ENCODE data around the gene ZNF316. TPM values are rescaled to one million over a fixed set of nuclear protein-coding genes. Genes with fewer than 3 reads are reported as not detected.
A peak's percentile ranks its signal among the peaks of the same experiment; 100 is the strongest.

The ZNF316 gene
- polyA plus RNA-seq, 2 donors: 11.9 to 21.1 TPM

GRCh38 chr7:6607651-6608051 is 29.5 kb upstream of the ZNF316 start:
- no peak overlapping the region for H3K4me3 ChIP-seq (ENCODE audit: low read depth in 1 of 2, low read length in 2 of 2)
- H3K4me1 ChIP-seq (ENCODE audit: control insufficient read depth in 2 of 2, insufficient read depth in 2 of 2, low read length in 1 of 2): no peaks in the 10 kb centered on the region
- WGBS, 2 donors: 92 to 95% methylated on average over 32 to 38 of the region's 38 CpGs
- H3K36me3 ChIP-seq (ENCODE audit: control insufficient read depth in 2 of 2, insufficient read depth in 2 of 2, low read length in 1 of 2): peaks cover 0 to 17% of the 10 kb centered on the region in 2 donors
- no peaks in the 10 kb centered on the region for H3K9me3 ChIP-seq (ENCODE audit: control insufficient read depth in 2 of 2, insufficient read depth in 1 of 2, low read depth in 1 of 2, low read length in 1 of 2)
- no peak overlapping the region for H3K27ac ChIP-seq (ENCODE audit: low read depth in 2 of 2, low read length in 1 of 2)
- no peaks in the 10 kb centered on the region for H3K27me3 ChIP-seq (ENCODE audit: control insufficient read depth in 1 of 2, insufficient read depth in 2 of 2, low read length in 2 of 2)

- 85 to 89% methylated on average over 27 of the region's 27 CpGs for WGBS, 2 donors
- H3K36me3 ChIP-seq (ENCODE audit: control insufficient read depth in 2 of 2, insufficient read depth in 2 of 2, low read length in 1 of 2): peaks cover 0 to 16% of the 10 kb centered on the region in 2 donors
- H3K27me3 ChIP-seq (ENCODE audit: control insufficient read depth in 1 of 2, insufficient read depth in 2 of 2, low read length in 2 of 2): no peaks in the 10 kb centered on the region
- no peaks in the 10 kb centered on the region for H3K4me1 ChIP-seq (ENCODE audit: control insufficient read depth in 2 of 2, insufficient read depth in 2 of 2, low read length in 1 of 2)
- H3K4me3 ChIP-seq (ENCODE audit: low read depth in 1 of 2, low read length in 2 of 2): no peak overlapping the region
- H3K27ac ChIP-seq (ENCODE audit: low read depth in 2 of 2, low read length in 1 of 2): no peak overlapping the region
- no peaks in the 10 kb centered on the region for H3K9me3 ChIP-seq (ENCODE audit: control insufficient read depth in 2 of 2, insufficient read depth in 1 of 2, low read depth in 1 of 2, low read length in 1 of 2)
These were observed 29.0 kb upstream of the ZNF316 start for GRCh38 chr7:6608081-6608480.

- H3K9me3 ChIP-seq (ENCODE audit: control insufficient read depth in 2 of 2, insufficient read depth in 1 of 2, low read depth in 1 of 2, low read length in 1 of 2): no peaks in the 10 kb centered on the region
- no peak overlapping the region for H3K4me3 ChIP-seq (ENCODE audit: low read depth in 1 of 2, low read length in 2 of 2)
- no peaks in the 10 kb centered on the region for H3K27me3 ChIP-seq (ENCODE audit: control insufficient read depth in 1 of 2, insufficient read depth in 2 of 2, low read length in 2 of 2)
- WGBS, 2 donors: 92 to 94% methylated on average over 12 of the region's 12 CpGs
- no peak overlapping the region for H3K27ac ChIP-seq (ENCODE audit: low read depth in 2 of 2, low read length in 1 of 2)
- H3K4me1 ChIP-seq (ENCODE audit: control insufficient read depth in 2 of 2, insufficient read depth in 2 of 2, low read length in 1 of 2): no peaks in the 10 kb centered on the region
- peaks cover 0 to 16% of the 10 kb centered on the region in 2 donors for H3K36me3 ChIP-seq (ENCODE audit: control insufficient read depth in 2 of 2, insufficient read depth in 2 of 2, low read length in 1 of 2)
These were observed 28.3 kb upstream of the ZNF316 start for GRCh38 chr7:6608794-6609193.

GRCh38 chr7:6612819-6613218 is 24.3 kb upstream of the ZNF316 start:
- WGBS, 2 donors: 59 to 69% methylated on average over 6 to 7 of the region's 7 CpGs
- peaks cover 0 to 4% of the 10 kb centered on the region in 2 donors for H3K27me3 ChIP-seq (ENCODE audit: control insufficient read depth in 1 of 2, insufficient read depth in 2 of 2, low read length in 2 of 2)
- H3K4me1 ChIP-seq (ENCODE audit: control insufficient read depth in 2 of 2, insufficient read depth in 2 of 2, low read length in 1 of 2): peaks cover 4 to 13% of the 10 kb centered on the region in 2 donors
- H3K36me3 ChIP-seq (ENCODE audit: control insufficient read depth in 2 of 2, insufficient read depth in 2 of 2, low read length in 1 of 2): peaks cover 0 to 6% of the 10 kb centered on the region in 2 donors
- no peak overlapping the region for H3K27ac ChIP-seq (ENCODE audit: low read depth in 2 of 2, low read length in 1 of 2)
- H3K9me3 ChIP-seq (ENCODE audit: control insufficient read depth in 2 of 2, insufficient read depth in 1 of 2, low read depth in 1 of 2, low read length in 1 of 2): peaks cover 0 to 2% of the 10 kb centered on the region in 2 donors
- H3K4me3 ChIP-seq (ENCODE audit: low read depth in 1 of 2, low read length in 2 of 2): no peak overlapping the region

GRCh38 chr7:6613706-6614105 is 23.4 kb upstream of the ZNF316 start:
- Histone ChIP-seq H3K27ac (ENCODE audit: low read depth in 2 of 2, low read length in 1 of 2) (no peak overlapping the region), H3K27me3 (ENCODE audit: control insufficient read depth in 1 of 2, insufficient read depth in 2 of 2, low read length in 2 of 2) (peaks cover 0 to 4% of the 10 kb centered on the region in 2 donors), H3K9me3 (ENCODE audit: control insufficient read depth in 2 of 2, insufficient read depth in 1 of 2, low read depth in 1 of 2, low read length in 1 of 2) (peaks cover 0 to 2% of the 10 kb centered on the region in 2 donors), H3K4me1 (ENCODE audit: control insufficient read depth in 2 of 2, insufficient read depth in 2 of 2, low read length in 1 of 2) (peaks cover 4 to 13% of the 10 kb centered on the region in 2 donors), H3K36me3 (ENCODE audit: control insufficient read depth in 2 of 2, insufficient read depth in 2 of 2, low read length in 1 of 2) (peaks cover 0 to 2% of the 10 kb centered on the region in 2 donors), H3K4me3 (ENCODE audit: low read depth in 1 of 2, low read length in 2 of 2) (no peak overlapping the region)
- WGBS, 2 donors: 15 to 25% methylated on average over 2 of the region's 2 CpGs

DNA sequence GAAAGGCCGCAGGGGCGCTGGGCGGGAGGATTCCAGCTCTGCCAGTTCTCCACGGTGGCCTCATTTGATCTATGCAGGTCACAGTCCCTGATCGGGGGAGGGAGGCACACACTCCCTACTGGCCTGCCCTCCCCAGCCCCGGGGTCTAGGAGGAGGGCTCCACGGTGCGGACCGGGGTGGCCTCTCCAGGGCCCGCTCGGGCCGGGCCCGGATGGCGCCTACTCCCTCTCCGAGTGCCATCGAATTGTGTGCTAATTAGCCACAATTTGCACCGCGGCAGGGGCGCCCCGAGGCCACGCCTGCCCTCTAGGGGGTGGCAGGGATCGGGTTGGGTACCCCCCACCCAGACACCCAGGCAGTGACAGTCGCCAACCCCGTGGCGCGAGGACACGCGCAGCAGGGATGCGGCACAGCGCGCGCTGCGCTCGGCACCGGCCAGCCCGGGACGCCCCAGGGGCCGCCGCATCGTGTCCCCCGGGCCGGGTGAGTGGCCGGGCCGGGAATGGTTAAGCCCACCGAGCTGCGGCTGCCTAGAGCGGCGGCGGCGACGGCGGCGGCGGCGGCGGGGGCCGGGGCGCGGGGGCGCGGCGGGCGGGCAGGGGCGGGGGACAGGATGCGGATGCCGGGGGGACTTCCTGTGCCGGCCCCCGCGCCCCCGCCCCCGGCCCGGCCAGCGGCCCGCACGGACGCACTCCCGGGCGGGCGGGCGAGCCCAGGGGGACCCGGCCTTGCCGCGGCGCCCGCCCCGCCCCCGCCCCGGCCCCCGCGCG is 22.0 kb upstream of the ZNF316 start, which contains the start of gene ZNF853:
Gene ZNF853, plus strand, starts transcription at position 658 of the 770 bp plus-strand sequence. CDS start 565 bp downstream, outside the sequence.
- H3K9me3 ChIP-seq (ENCODE audit: control insufficient read depth in 2 of 2, insufficient read depth in 1 of 2, low read depth in 1 of 2, low read length in 1 of 2): peaks cover 0 to 2% of the 10 kb centered on the region in 2 donors
- no peaks in the 10 kb centered on the region for H3K36me3 ChIP-seq (ENCODE audit: control insufficient read depth in 2 of 2, insufficient read depth in 2 of 2, low read length in 1 of 2)
- peaks cover 0 to 4% of the 10 kb centered on the region in 2 donors for H3K27me3 ChIP-seq (ENCODE audit: control insufficient read depth in 1 of 2, insufficient read depth in 2 of 2, low read length in 2 of 2)
- no peak within 1 kb of the TSS for H3K27ac ChIP-seq (ENCODE audit: low read depth in 2 of 2, low read length in 1 of 2)
- peak within 1 kb of the TSS; percentile 58 to 59 for H3K4me3 ChIP-seq (ENCODE audit: low read depth in 1 of 2, low read length in 2 of 2)
- 4 to 11% methylated on average over 29 to 91 of the region's 91 CpGs for WGBS, 2 donors
- peaks cover 4 to 13% of the 10 kb centered on the region in 2 donors for H3K4me1 ChIP-seq (ENCODE audit: control insufficient read depth in 2 of 2, insufficient read depth in 2 of 2, low read length in 1 of 2)

DNA sequence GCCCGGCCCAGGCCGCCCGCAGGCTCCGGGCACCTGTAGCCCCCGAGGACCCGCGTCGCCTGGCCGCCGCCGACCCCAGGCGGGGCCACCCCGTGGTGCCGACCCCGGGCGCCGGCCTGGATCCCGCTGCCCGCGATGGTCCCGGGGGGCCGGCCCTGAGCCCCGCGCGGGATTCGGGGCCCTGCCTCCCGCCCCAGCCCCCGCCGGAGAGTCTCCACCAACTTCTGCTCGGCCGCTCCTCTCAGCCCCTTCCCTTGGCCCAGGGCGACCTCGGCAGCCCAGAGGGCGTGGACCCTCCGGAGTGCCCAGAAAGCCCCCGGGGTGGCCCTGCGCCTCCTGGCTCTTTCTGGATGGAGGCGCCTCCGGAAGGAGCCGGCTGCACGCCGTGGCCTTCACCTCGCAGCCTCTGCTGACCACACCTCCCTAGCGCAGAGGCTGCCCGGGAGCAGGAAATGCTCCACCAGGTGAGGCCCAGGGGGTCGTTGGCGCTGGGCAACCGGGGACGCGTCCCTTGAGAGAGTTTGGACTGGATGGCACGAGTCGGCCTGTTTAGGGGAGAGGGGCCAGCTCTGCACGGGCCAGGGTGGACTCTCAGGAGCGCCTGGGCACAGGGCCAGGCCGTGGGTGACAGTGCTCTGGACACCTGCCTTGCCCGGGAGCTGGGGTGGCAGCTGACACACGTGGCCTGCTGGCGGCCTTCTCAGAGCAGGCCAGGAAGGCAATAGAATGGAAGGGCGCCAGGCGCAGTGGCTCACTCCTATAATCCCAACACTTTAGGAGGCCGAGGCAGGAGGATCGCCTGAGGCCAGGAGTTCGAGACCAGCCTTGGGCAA is 21.2 kb upstream of the ZNF316 start:
- 9 to 12% methylated on average over 41 to 63 of the region's 63 CpGs for WGBS, 2 donors
- Histone ChIP-seq H3K36me3 (ENCODE audit: control insufficient read depth in 2 of 2, insufficient read depth in 2 of 2, low read length in 1 of 2) (no peaks in the 10 kb centered on the region), H3K9me3 (ENCODE audit: control insufficient read depth in 2 of 2, insufficient read depth in 1 of 2, low read depth in 1 of 2, low read length in 1 of 2) (peaks cover 0 to 2% of the 10 kb centered on the region in 2 donors), H3K27ac (ENCODE audit: low read depth in 2 of 2, low read length in 1 of 2) (no peak overlapping the region), H3K4me1 (ENCODE audit: control insufficient read depth in 2 of 2, insufficient read depth in 2 of 2, low read length in 1 of 2) (peaks cover 4 to 13% of the 10 kb centered on the region in 2 donors), H3K4me3 (ENCODE audit: low read depth in 1 of 2, low read length in 2 of 2) (peak overlapping the region; percentile 58 to 59), H3K27me3 (ENCODE audit: control insufficient read depth in 1 of 2, insufficient read depth in 2 of 2, low read length in 2 of 2) (peaks cover 0 to 4% of the 10 kb centered on the region in 2 donors)

- 87 to 88% methylated on average over 20 of the region's 20 CpGs for WGBS, 2 donors
- H3K4me3 ChIP-seq (ENCODE audit: low read depth in 1 of 2, low read length in 2 of 2): no peak overlapping the region
- H3K9me3 ChIP-seq (ENCODE audit: control insufficient read depth in 2 of 2, insufficient read depth in 1 of 2, low read depth in 1 of 2, low read length in 1 of 2): peaks cover 2 to 4% of the 10 kb centered on the region in 2 donors
- H3K36me3 ChIP-seq (ENCODE audit: control insufficient read depth in 2 of 2, insufficient read depth in 2 of 2, low read length in 1 of 2): peaks cover 0 to 5% of the 10 kb centered on the region in 2 donors
- H3K27ac ChIP-seq (ENCODE audit: low read depth in 2 of 2, low read length in 1 of 2): no peak overlapping the region
- H3K4me1 ChIP-seq (ENCODE audit: control insufficient read depth in 2 of 2, insufficient read depth in 2 of 2, low read length in 1 of 2): peaks cover 4 to 13% of the 10 kb centered on the region in 2 donors
- peaks cover 0 to 4% of the 10 kb centered on the region in 2 donors for H3K27me3 ChIP-seq (ENCODE audit: control insufficient read depth in 1 of 2, insufficient read depth in 2 of 2, low read length in 2 of 2)
These were observed 20.1 kb upstream of the ZNF316 start for GRCh38 chr7:6616854-6617643.

DNA sequence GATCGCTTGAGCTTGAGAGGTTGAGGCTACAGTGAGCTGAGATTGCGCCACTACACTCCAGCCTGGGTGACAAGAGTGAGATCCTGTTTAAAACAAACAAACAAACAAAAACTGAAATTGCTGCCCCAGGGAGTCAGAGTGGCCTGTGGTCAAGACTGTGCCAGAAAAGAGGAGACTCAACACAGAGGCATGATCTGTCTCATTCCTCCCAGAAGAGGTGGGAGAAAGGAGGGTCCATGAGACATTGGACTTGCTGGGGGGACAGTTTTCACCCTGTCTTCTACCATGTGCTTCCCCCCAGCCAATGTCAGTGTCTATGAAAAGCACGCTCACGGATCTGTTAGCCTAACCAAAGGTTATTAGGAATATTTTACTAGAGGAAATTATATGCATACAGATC is 18.5 kb upstream of the ZNF316 start:
- Histone ChIP-seq H3K27ac (ENCODE audit: low read depth in 2 of 2, low read length in 1 of 2) (no peak overlapping the region), H3K9me3 (ENCODE audit: control insufficient read depth in 2 of 2, insufficient read depth in 1 of 2, low read depth in 1 of 2, low read length in 1 of 2) (peaks cover 2 to 4% of the 10 kb centered on the region in 2 donors), H3K4me1 (ENCODE audit: control insufficient read depth in 2 of 2, insufficient read depth in 2 of 2, low read length in 1 of 2) (peaks cover 4 to 13% of the 10 kb centered on the region in 2 donors), H3K36me3 (ENCODE audit: control insufficient read depth in 2 of 2, insufficient read depth in 2 of 2, low read length in 1 of 2) (peaks cover 0 to 5% of the 10 kb centered on the region in 2 donors), H3K27me3 (ENCODE audit: control insufficient read depth in 1 of 2, insufficient read depth in 2 of 2, low read length in 2 of 2) (peaks cover 0 to 4% of the 10 kb centered on the region in 2 donors), H3K4me3 (ENCODE audit: low read depth in 1 of 2, low read length in 2 of 2) (no peak overlapping the region)
- 73 to 76% methylated on average over 4 of the region's 4 CpGs for WGBS, 2 donors
